ENCODE measurements around the gene LMLN.

The LMLN gene

GRCh38 chr3:197949191-197949777 is 10.7 kb upstream of the LMLN start:
- peak overlapping the region; percentile 48 to 93 for H3K9ac ChIP-seq (ENCODE audit: low read depth in 1 of 2, low read length in 2 of 2)
- H3K36me3 ChIP-seq (ENCODE audit: control insufficient read depth in 1 of 2, insufficient read depth in 2 of 2, low read length in 2 of 2), result peaks cover 7 to 28% of the 10 kb centered on the region in 2 donors
- no peaks in the 10 kb centered on the region for H3K27me3 ChIP-seq (ENCODE audit: control insufficient read depth in 1 of 2, insufficient read depth in 2 of 2, low read length in 2 of 2)
- peaks cover 16 to 24% of the 10 kb centered on the region in 2 donors for H3K4me1 ChIP-seq (ENCODE audit: control insufficient read depth in 1 of 2, insufficient read depth in 2 of 2, low read length in 2 of 2)
- peak overlapping the region; percentile 95 to 96 for H3K4me3 ChIP-seq (ENCODE audit: low read depth in 1 of 2, low read length in 2 of 2)
- H3K9me3 ChIP-seq (ENCODE audit: control insufficient read depth in 1 of 2, low read length in 2 of 2), result no peaks in the 10 kb centered on the region
- H3K27ac ChIP-seq (ENCODE audit: low read depth, low read length), result peak overlapping the region; percentile 89

GRCh38 chr3:197949778-197950676 is 10.0 kb upstream of the LMLN start, which contains the start of gene RPL35A:
TSS of gene RPL35A (plus strand) at chr3:197950190. CDS start at chr3:197950968, 778 bp downstream.
- H3K9ac ChIP-seq (ENCODE audit: low read depth in 1 of 2, low read length in 2 of 2), result peak within 1 kb of the TSS; percentile 84 to 93
- peaks cover 16 to 24% of the 10 kb centered on the region in 2 donors for H3K4me1 ChIP-seq (ENCODE audit: control insufficient read depth in 1 of 2, insufficient read depth in 2 of 2, low read length in 2 of 2)
- peak within 1 kb of the TSS; percentile 89 for H3K27ac ChIP-seq (ENCODE audit: low read depth, low read length)
- no peaks in the 10 kb centered on the region for H3K9me3 ChIP-seq (ENCODE audit: control insufficient read depth in 1 of 2, low read length in 2 of 2)
- H3K27me3 ChIP-seq (ENCODE audit: control insufficient read depth in 1 of 2, insufficient read depth in 2 of 2, low read length in 2 of 2), result no peaks in the 10 kb centered on the region
- H3K4me3 ChIP-seq (ENCODE audit: low read depth in 1 of 2, low read length in 2 of 2), result peak within 1 kb of the TSS; percentile 95 to 96
- H3K36me3 ChIP-seq (ENCODE audit: control insufficient read depth in 1 of 2, insufficient read depth in 2 of 2, low read length in 2 of 2), result peaks cover 7 to 33% of the 10 kb centered on the region in 2 donors

- H3K9me3 ChIP-seq (ENCODE audit: control insufficient read depth in 1 of 2, low read length in 2 of 2), result no peaks in the 10 kb centered on the region
- no peaks in the 10 kb centered on the region for H3K27me3 ChIP-seq (ENCODE audit: control insufficient read depth in 1 of 2, insufficient read depth in 2 of 2, low read length in 2 of 2)
- peaks cover 16 to 24% of the 10 kb centered on the region in 2 donors for H3K4me1 ChIP-seq (ENCODE audit: control insufficient read depth in 1 of 2, insufficient read depth in 2 of 2, low read length in 2 of 2)
- peak overlapping the region; percentile 95 to 96 for H3K4me3 ChIP-seq (ENCODE audit: low read depth in 1 of 2, low read length in 2 of 2)
- H3K27ac ChIP-seq (ENCODE audit: low read depth, low read length), result peak overlapping the region; percentile 89
- peaks cover 12 to 38% of the 10 kb centered on the region in 2 donors for H3K36me3 ChIP-seq (ENCODE audit: control insufficient read depth in 1 of 2, insufficient read depth in 2 of 2, low read length in 2 of 2)
- H3K9ac ChIP-seq (ENCODE audit: low read depth in 1 of 2, low read length in 2 of 2), result peak overlapping the region; percentile 84 to 93
Observed at GRCh38 chr3:197950677-197951061, 9.3 kb upstream of the LMLN start.

- H3K4me3 ChIP-seq (ENCODE audit: low read depth in 1 of 2, low read length in 2 of 2), result peak overlapping the region; percentile 95 to 96
- H3K27ac ChIP-seq (ENCODE audit: low read depth, low read length), result no peak overlapping the region
- peaks cover 17 to 46% of the 10 kb centered on the region in 2 donors for H3K36me3 ChIP-seq (ENCODE audit: control insufficient read depth in 1 of 2, insufficient read depth in 2 of 2, low read length in 2 of 2)
Observed at GRCh38 chr3:197951392-197951990, 8.5 kb upstream of the LMLN start.

GRCh38 chr3:197952440-197952839 is 7.6 kb upstream of the LMLN start:
- Histone ChIP-seq H3K9ac (ENCODE audit: low read depth in 1 of 2, low read length in 2 of 2) (no peak overlapping the region), H3K9me3 (ENCODE audit: control insufficient read depth in 1 of 2, low read length in 2 of 2) (no peaks in the 10 kb centered on the region), H3K4me1 (ENCODE audit: control insufficient read depth in 1 of 2, insufficient read depth in 2 of 2, low read length in 2 of 2) (peaks cover 16 to 24% of the 10 kb centered on the region in 2 donors), H3K27me3 (ENCODE audit: control insufficient read depth in 1 of 2, insufficient read depth in 2 of 2, low read length in 2 of 2) (no peaks in the 10 kb centered on the region), H3K36me3 (ENCODE audit: control insufficient read depth in 1 of 2, insufficient read depth in 2 of 2, low read length in 2 of 2) (peaks cover 17 to 48% of the 10 kb centered on the region in 2 donors), H3K27ac (ENCODE audit: low read depth, low read length) (no peak overlapping the region), H3K4me3 (ENCODE audit: low read depth in 1 of 2, low read length in 2 of 2) (no peak overlapping the region)

More at GRCh38 chr3:197951392-197951990, 8.5 kb upstream of the LMLN start:
- Histone ChIP-seq H3K27me3 (ENCODE audit: control insufficient read depth in 1 of 2, insufficient read depth in 2 of 2, low read length in 2 of 2) (no peaks in the 10 kb centered on the region), H3K9me3 (ENCODE audit: control insufficient read depth in 1 of 2, low read length in 2 of 2) (no peaks in the 10 kb centered on the region), H3K4me1 (ENCODE audit: control insufficient read depth in 1 of 2, insufficient read depth in 2 of 2, low read length in 2 of 2) (peaks cover 16 to 24% of the 10 kb centered on the region in 2 donors), H3K9ac (ENCODE audit: low read depth in 1 of 2, low read length in 2 of 2) (peak overlapping the region; percentile 84 to 93)

- no peak overlapping the region for H3K9ac ChIP-seq (ENCODE audit: low read depth in 1 of 2, low read length in 2 of 2)
Observed at GRCh38 chr3:197953325-197953724, 6.7 kb upstream of the LMLN start.

GRCh38 chr3:197953881-197954280 is 6.1 kb upstream of the LMLN start:
- Histone ChIP-seq H3K9me3 (ENCODE audit: control insufficient read depth in 1 of 2, low read length in 2 of 2) (no peaks in the 10 kb centered on the region), H3K27ac (ENCODE audit: low read depth, low read length) (no peak overlapping the region), H3K4me3 (ENCODE audit: low read depth in 1 of 2, low read length in 2 of 2) (no peak overlapping the region), H3K27me3 (ENCODE audit: control insufficient read depth in 1 of 2, insufficient read depth in 2 of 2, low read length in 2 of 2) (no peaks in the 10 kb centered on the region), H3K4me1 (ENCODE audit: control insufficient read depth in 1 of 2, insufficient read depth in 2 of 2, low read length in 2 of 2) (peaks cover 23 to 29% of the 10 kb centered on the region in 2 donors), H3K36me3 (ENCODE audit: control insufficient read depth in 1 of 2, insufficient read depth in 2 of 2, low read length in 2 of 2) (peaks cover 17 to 50% of the 10 kb centered on the region in 2 donors), H3K9ac (ENCODE audit: low read depth in 1 of 2, low read length in 2 of 2) (no peak overlapping the region)

More at GRCh38 chr3:197953325-197953724, 6.7 kb upstream of the LMLN start:
- H3K4me1 ChIP-seq (ENCODE audit: control insufficient read depth in 1 of 2, insufficient read depth in 2 of 2, low read length in 2 of 2), result peaks cover 21 to 29% of the 10 kb centered on the region in 2 donors
- no peaks in the 10 kb centered on the region for H3K9me3 ChIP-seq (ENCODE audit: control insufficient read depth in 1 of 2, low read length in 2 of 2)
- H3K36me3 ChIP-seq (ENCODE audit: control insufficient read depth in 1 of 2, insufficient read depth in 2 of 2, low read length in 2 of 2), result peaks cover 17 to 50% of the 10 kb centered on the region in 2 donors
- no peaks in the 10 kb centered on the region for H3K27me3 ChIP-seq (ENCODE audit: control insufficient read depth in 1 of 2, insufficient read depth in 2 of 2, low read length in 2 of 2)
- no peak overlapping the region for H3K27ac ChIP-seq (ENCODE audit: low read depth, low read length)
- no peak overlapping the region for H3K4me3 ChIP-seq (ENCODE audit: low read depth in 1 of 2, low read length in 2 of 2)

- H3K9ac ChIP-seq (ENCODE audit: low read depth in 1 of 2, low read length in 2 of 2), result no peak overlapping the region
- H3K27me3 ChIP-seq (ENCODE audit: control insufficient read depth in 1 of 2, insufficient read depth in 2 of 2, low read length in 2 of 2), result no peaks in the 10 kb centered on the region
- no peak overlapping the region for H3K4me3 ChIP-seq (ENCODE audit: low read depth in 1 of 2, low read length in 2 of 2)
- H3K27ac ChIP-seq (ENCODE audit: low read depth, low read length), result no peak overlapping the region
- H3K4me1 ChIP-seq (ENCODE audit: control insufficient read depth in 1 of 2, insufficient read depth in 2 of 2, low read length in 2 of 2), result peaks cover 27 to 36% of the 10 kb centered on the region in 2 donors
- peaks cover 17 to 50% of the 10 kb centered on the region in 2 donors for H3K36me3 ChIP-seq (ENCODE audit: control insufficient read depth in 1 of 2, insufficient read depth in 2 of 2, low read length in 2 of 2)
- no peaks in the 10 kb centered on the region for H3K9me3 ChIP-seq (ENCODE audit: control insufficient read depth in 1 of 2, low read length in 2 of 2)
Observed at GRCh38 chr3:197955892-197956477, 4.0 kb upstream of the LMLN start.

- Histone ChIP-seq H3K27ac (ENCODE audit: low read depth, low read length) (no peak overlapping the region), H3K36me3 (ENCODE audit: control insufficient read depth in 1 of 2, insufficient read depth in 2 of 2, low read length in 2 of 2) (peaks cover 17 to 47% of the 10 kb centered on the region in 2 donors), H3K4me3 (ENCODE audit: low read depth in 1 of 2, low read length in 2 of 2) (no peak overlapping the region), H3K27me3 (ENCODE audit: control insufficient read depth in 1 of 2, insufficient read depth in 2 of 2, low read length in 2 of 2) (no peaks in the 10 kb centered on the region), H3K9me3 (ENCODE audit: control insufficient read depth in 1 of 2, low read length in 2 of 2) (no peaks in the 10 kb centered on the region), H3K4me1 (ENCODE audit: control insufficient read depth in 1 of 2, insufficient read depth in 2 of 2, low read length in 2 of 2) (peaks cover 30 to 35% of the 10 kb centered on the region in 2 donors), H3K9ac (ENCODE audit: low read depth in 1 of 2, low read length in 2 of 2) (no peak overlapping the region)
Observed at GRCh38 chr3:197956626-197956988, 3.4 kb upstream of the LMLN start.

Data from duodenal mucosa (tissue), 2 donors.